PC-9 (cell line): ENCODE data around the gene A1BG.

Experiments
- CTCF ChIP-seq: fragments of 200-600 bp; sonication (generic); conservative IDR thresholded peaks from 2 replicates; pipeline ENCODE4 v1.6.1; 2017; ENCODE audit warnings: mixed run types, antibody characterized with exemption, mild to moderate bottlenecking, moderate library complexity
- EZH2 ChIP-seq: fragments of 200-600 bp; sonication (generic); IDR thresholded peaks from 2 replicates; pipeline ENCODE4 v1.8.0; 2017; ENCODE audit warnings: antibody characterized with exemption, low read depth

DNA sequence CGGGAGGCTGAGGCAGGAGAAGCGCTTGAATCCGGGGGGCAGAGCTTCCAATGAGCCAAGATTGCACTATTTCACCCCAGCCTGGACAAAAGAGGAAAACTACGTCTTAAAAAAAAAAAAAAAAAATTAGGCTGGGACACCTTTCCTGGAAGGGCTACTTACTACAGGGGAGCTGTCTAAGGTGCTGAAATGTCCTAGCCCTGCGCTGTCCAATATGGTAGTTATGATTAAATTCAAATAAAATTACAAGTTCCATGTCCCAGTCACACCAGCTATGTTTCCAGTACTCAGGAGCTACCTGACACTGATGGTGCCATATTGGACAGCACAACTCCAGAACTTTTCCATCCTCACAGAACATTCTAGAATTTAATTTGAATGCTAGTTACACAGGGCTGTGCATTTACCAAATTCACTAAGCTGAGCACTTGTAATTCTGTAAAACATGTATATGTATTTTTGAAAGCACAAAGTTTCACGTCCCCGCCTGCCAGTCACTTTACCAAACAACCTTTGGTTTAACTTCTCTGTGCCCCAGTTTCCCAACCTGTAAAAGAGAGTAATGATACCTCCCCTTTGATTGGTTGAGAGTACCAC lies 35.7 kb downstream of the A1BG start:
- TF ChIP-seq CTCF (no peak), EZH2 (no peak)
